Measurements from ENCODE around the gene PACRG.

DNA sequence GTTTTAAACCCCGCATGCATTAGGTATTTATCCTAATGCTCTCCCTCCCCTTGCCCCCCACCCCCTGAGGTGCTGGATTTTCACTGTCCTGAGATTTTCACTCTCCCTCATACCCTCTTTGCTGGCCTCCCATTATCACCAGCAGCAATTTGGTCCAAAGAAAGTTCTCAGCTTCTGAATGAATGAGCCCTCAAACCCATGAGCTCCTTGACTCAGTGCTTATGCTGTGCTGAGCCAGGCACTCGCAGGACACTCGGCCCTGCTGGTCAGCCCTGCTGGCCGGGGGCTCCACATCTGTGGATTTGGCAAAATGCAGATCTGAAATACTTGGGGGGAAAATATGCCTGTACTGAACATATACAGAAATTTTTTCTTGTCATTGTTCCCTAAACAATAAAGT is 533.6 kb downstream of the PACRG start:
- TF ChIP-seq EGR1 (IDR thresholded peaks at IDR 0.05) (no peak), TCF12 (IDR thresholded peaks at IDR 0.05; ENCODE audit: low read depth) (no peak), CEBPB (IDR thresholded peaks at IDR 0.05) (no peak), RAD21 (IDR thresholded peaks at IDR 0.05; ENCODE audit: low read depth) (no peak), CREB1 (IDR thresholded peaks at IDR 0.05; ENCODE audit: low read depth) (no peak), YY1 (IDR thresholded peaks at IDR 0.05; ENCODE audit: low read depth) (no peak), ZBTB7A (IDR thresholded peaks at IDR 0.05; ENCODE audit: low read depth) (no peak), EP300 (IDR thresholded peaks at IDR 0.05; ENCODE audit: borderline replicate concordance) (no peak)
- TF ChIP-seq, protein P1, sequence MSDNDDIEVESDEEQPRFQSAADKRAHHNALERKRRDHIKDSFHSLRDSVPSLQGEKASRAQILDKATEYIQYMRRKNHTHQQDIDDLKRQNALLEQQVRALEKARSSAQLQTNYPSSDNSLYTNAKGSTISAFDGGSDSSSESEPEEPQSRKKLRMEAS (IDR thresholded peaks at IDR 0.05) = no peak

All from Ishikawa (cell line).